Thyroid gland (tissue), 4 donors: Measurements from ENCODE around the gene AAK1. TPM values are rescaled to one million over a fixed set of nuclear protein-coding genes. Genes with fewer than 3 reads are reported as not detected.
A peak's percentile ranks its signal among the peaks of the same experiment; 100 is the strongest.

Experiments
- DNase-seq, 2 donors: peaks; one replicate each; pipeline ENCODE4 v3.0.0-alpha.2; 2019
- H3K27ac ChIP-seq, 3 donors: fragments of 200-600 bp; sonication (generic); 1 replicate in 2 of 3; 2 replicates in 1 of 3; pipeline ENCODE4 v1.5.1; 2016 to 2019; ENCODE audit warnings: mild to moderate bottlenecking in 1 of 3, moderate library complexity in 1 of 3
- H3K27me3 ChIP-seq: fragments of 200-600 bp; sonication (generic); one replicate; pipeline ENCODE4 v1.5.1; 2019
- H3K36me3 ChIP-seq, 2 donors: fragments of 200-600 bp; sonication (generic); one replicate each; pipeline ENCODE4 v1.5.1; 2016 to 2019
- H3K4me1 ChIP-seq, 2 donors: fragments of 200-600 bp; sonication (generic); one replicate each; pipeline ENCODE4 v1.5.1; 2017 to 2019
- H3K4me3 ChIP-seq, 3 donors: fragments of 200-600 bp; sonication (generic); replicated peaks in 1 of 3; 1 replicate in 2 of 3; 2 replicates in 1 of 3; pipeline ENCODE4 v1.5.1; 2016; ENCODE audit warnings: mild to moderate bottlenecking in 1 of 3
- H3K9me3 ChIP-seq: fragments of 200-600 bp; sonication (generic); one replicate; pipeline ENCODE4 v1.5.1; 2017
- CTCF ChIP-seq, 6 experiments: fragments of 200-600 bp in 3 of 6; fragments of 450-650 bp in 3 of 6; sonication (generic) in 3 of 6; IDR thresholded peaks; one replicate each; pipeline ENCODE4 v1.5.1; 2016 to 2019; ENCODE audit warnings: antibody characterized with exemption in 6 of 6, mild to moderate bottlenecking in 2 of 6, inconsistent platforms in 1 of 6, moderate library complexity in 1 of 6
- POLR2A ChIP-seq, 2 donors: fragments of 450-650 bp; IDR thresholded peaks; one replicate each; pipeline ENCODE4 v1.6.1; 2017; ENCODE audit warnings: antibody characterized with exemption in 2 of 2, mild to moderate bottlenecking in 2 of 2, moderate library complexity in 1 of 2
- WGBS, 2 donors: methylation state at CpG; one replicate each; pipeline ENCODE4 v1.1.5; 2017; 5-methylcytosine and 5-hydroxymethylcytosine counted together
- intact Hi-C: fragments of 100-400 bp; cut with DNase I; formaldehyde crosslinking; loops from one replicate; pipeline ENCODE4 v1.15.1; 2023
- total RNA-seq, 4 donors: library from RNA; depleted of rRNA; stranded (reverse); fragments of >200 nt; gene quantifications; one replicate each; pipeline ENCODE4 v1.2.3, GENCODE V29; 2016

Gene AAK1
- total RNA-seq, 4 donors from 2014 or later, result 82.0 to 174 (median 144) TPM

GRCh38 chr2:69641887-69642708, 1.4 kb downstream of the AAK1 start:
- Histone ChIP-seq H3K4me1 (peaks cover 33 to 51% of the 10 kb centered on the region in 2 donors), H3K27ac (peak overlapping the region; percentile 96 to 99 (median 98)), H3K4me3 (peak overlapping the region; percentile 57 to 96 (median 93)), H3K9me3 (no peaks in the 10 kb centered on the region), H3K36me3 (no peaks in the 10 kb centered on the region), H3K27me3 (no peaks in the 10 kb centered on the region)
- 11 to 14% methylated on average over 12 of the region's 12 CpGs for WGBS, 2 donors
- TF ChIP-seq POLR2A (IDR thresholded peaks at IDR 0.05), result no peak
- no peak for TF ChIP-seq CTCF (IDR thresholded peaks at IDR 0.05)
- intact Hi-C loops, result loop anchor here (10.0 kb wide), 2 partner anchors 73 to 77 kb away; no protein-coding TSS in a partner anchor
- no peak for DNase-seq

- H3K27me3 ChIP-seq, result no peaks in the 10 kb centered on the region
- no peak for TF ChIP-seq POLR2A (IDR thresholded peaks at IDR 0.05)
- no peak for TF ChIP-seq CTCF (IDR thresholded peaks at IDR 0.05)
- H3K27ac ChIP-seq, result peak overlapping the region; percentile 96 to 99 (median 98)
- peaks cover 37 to 48% of the 10 kb centered on the region in 2 donors for H3K4me1 ChIP-seq
- WGBS, 2 donors, result 36 to 42% methylated on average over 3 of the region's 3 CpGs
- H3K9me3 ChIP-seq, result no peaks in the 10 kb centered on the region
- no peaks in the 10 kb centered on the region for H3K36me3 ChIP-seq
- intact Hi-C loops, result loop anchor here (10.0 kb wide), 2 partner anchors 73 to 77 kb away; no protein-coding TSS in a partner anchor
- no peak for DNase-seq
- H3K4me3 ChIP-seq, result peak overlapping the region; percentile 57 to 96 (median 93)
Observed at GRCh38 chr2:69641471-69641870, 2.1 kb downstream of the AAK1 start.

- intact Hi-C loops, result no loop called here
- Histone ChIP-seq H3K36me3 (no peaks in the 10 kb centered on the region), H3K4me3 (no peak overlapping the region), H3K27ac (peak overlapping the region; percentile 40 to 99 (median 40)), H3K27me3 (no peaks in the 10 kb centered on the region), H3K4me1 (peaks cover 44 to 46% of the 10 kb centered on the region in 2 donors), H3K9me3 (no peaks in the 10 kb centered on the region)
- DNase-seq, result no peak
- WGBS, 2 donors, result 81 to 86% methylated on average over 2 of the region's 2 CpGs
- TF ChIP-seq POLR2A (IDR thresholded peaks at IDR 0.05), result no peak
- TF ChIP-seq CTCF (IDR thresholded peaks at IDR 0.05), result no peak
Observed at GRCh38 chr2:69639266-69639665, 4.3 kb downstream of the AAK1 start.

- TF ChIP-seq POLR2A (IDR thresholded peaks at IDR 0.05) (no peak), CTCF (IDR thresholded peaks at IDR 0.05) (no peak)
- intact Hi-C loops, result no loop called here
Observed at GRCh38 chr2:69638630-69639029, 4.9 kb downstream of the AAK1 start.

GRCh38 chr2:69637923-69638322, 5.6 kb downstream of the AAK1 start:
- 68 to 70% methylated on average over 3 of the region's 3 CpGs for WGBS, 2 donors
- Histone ChIP-seq H3K4me1 (peaks cover 47 to 53% of the 10 kb centered on the region in 2 donors), H3K36me3 (no peaks in the 10 kb centered on the region), H3K27ac (peak overlapping the region; percentile 36 to 99 (median 50)), H3K9me3 (no peaks in the 10 kb centered on the region), H3K27me3 (no peaks in the 10 kb centered on the region), H3K4me3 (no peak overlapping the region)
- TF ChIP-seq POLR2A (IDR thresholded peaks at IDR 0.05) (peak in 1 of 2 donors; percentile 12), CTCF (IDR thresholded peaks at IDR 0.05) (no peak)
- intact Hi-C loops, result no loop called here
- DNase-seq, result no peak

More at GRCh38 chr2:69638630-69639029, 4.9 kb downstream of the AAK1 start:
- H3K9me3 ChIP-seq, result no peaks in the 10 kb centered on the region
- H3K4me3 ChIP-seq, result no peak overlapping the region
- 83 to 91% methylated on average over 3 of the region's 3 CpGs for WGBS, 2 donors
- H3K27ac ChIP-seq, result peak overlapping the region; percentile 9 to 99 (median 40)
- peaks cover 47 to 52% of the 10 kb centered on the region in 2 donors for H3K4me1 ChIP-seq
- H3K36me3 ChIP-seq, result no peaks in the 10 kb centered on the region
- DNase-seq, result no peak
- no peaks in the 10 kb centered on the region for H3K27me3 ChIP-seq
